T-helper 2 cell treated with Interferon-gamma antibody and Interleukin-4, amounts not matched to agents 100 ng/mL and 5 ng/mL, for 36 hours (primary cell): ENCODE data around the gene TENM3. TPM values are rescaled to one million over a fixed set of nuclear protein-coding genes. Genes with fewer than 3 reads are reported as not detected.
"Not testable (repeated sequence)": the region's sequence is repeated elsewhere in the genome, so short reads cannot be mapped to it uniquely, and the experiment has no call there.

Experiments
- intact Hi-C: fragments of 100-400 bp; cut with micrococcal nuclease; formaldehyde crosslinking; loops from one replicate; pipeline ENCODE4 v1.15.1; 2023
- total RNA-seq: library from RNA; stranded (reverse); gene quantifications from 2 replicates; pipeline ENCODE4 v1.2.3, GENCODE V29; 2022

TENM3 gene
- total RNA-seq, 1 donor from 2014 or later: not detected

DNA sequence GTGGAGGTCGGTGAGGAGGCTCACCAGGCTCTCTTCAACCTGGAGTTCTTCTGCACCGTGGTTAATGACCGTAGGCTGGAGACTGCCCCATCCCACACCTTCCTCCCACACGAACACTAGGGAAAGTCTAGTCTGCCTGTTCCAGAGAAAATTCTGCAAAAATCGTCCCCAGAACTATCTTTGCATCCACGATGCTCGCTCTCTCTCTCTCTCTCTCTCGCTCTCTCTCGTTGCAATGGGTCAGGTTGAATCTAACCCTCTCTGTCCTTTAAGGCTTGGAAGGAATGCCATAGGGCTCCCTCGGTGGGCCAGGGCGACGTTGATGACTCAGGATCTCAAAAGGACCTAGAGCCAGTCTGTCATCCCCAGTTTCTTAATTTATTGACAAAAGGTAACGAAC lies 562.5 kb downstream of the TENM3 start:
- intact Hi-C loops: loop anchor here (1.0 to 10.0 kb wide), 4 partner anchors 327 to 1501 kb away; no protein-coding TSS in a partner anchor

DNA sequence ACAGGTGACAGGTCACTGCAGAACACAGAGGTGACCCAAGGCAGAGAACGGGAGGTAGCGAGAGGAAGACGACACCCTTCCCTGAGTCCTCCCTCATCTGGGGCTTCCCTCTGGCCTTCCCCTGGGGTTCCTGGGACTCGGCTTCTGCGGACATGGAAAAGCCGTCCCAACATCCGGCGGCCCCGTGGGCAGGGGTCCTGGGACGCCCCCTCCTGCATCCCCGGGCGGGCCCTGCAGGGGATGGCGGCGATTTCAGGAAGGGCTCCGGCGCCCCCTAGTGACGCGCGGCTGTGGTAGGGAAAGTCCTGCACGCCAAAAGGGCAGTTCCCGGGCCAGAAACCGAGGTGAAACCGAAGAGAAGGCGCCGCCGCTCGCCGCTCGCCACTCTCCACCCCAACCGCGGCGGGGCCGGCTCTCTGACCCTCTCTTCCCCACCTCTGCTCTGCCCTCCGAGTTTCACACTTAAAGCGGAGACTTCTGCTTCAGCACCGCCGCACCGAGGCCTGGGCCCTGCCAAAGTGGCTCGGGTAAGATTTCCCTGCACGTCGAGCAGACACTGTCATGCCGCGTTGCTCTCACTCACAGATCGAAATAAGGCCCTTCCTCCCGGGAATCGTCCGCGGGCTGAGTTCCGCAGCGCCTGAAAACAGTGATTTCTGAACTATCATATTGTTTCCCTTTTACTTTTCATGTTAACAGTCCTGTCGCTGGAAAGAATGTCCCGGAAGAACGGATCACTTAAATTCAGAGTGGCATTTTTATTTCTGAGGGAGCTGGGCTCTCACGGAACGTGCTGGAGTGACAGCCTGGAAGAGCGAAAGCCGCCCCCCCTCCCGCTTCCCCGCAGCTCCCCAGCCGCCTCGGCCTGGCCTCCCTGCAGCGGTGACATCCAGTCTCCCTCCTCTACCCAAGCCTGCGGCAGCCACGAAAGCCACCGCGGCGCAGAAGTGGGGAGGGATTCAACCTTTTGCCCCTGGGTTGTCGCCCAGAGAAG lies 563.4 kb downstream of the TENM3 start:
- intact Hi-C loops: loop anchor here (1.0 to 10.0 kb wide), 4 partner anchors 328 to 1502 kb away; no protein-coding TSS in a partner anchor

DNA sequence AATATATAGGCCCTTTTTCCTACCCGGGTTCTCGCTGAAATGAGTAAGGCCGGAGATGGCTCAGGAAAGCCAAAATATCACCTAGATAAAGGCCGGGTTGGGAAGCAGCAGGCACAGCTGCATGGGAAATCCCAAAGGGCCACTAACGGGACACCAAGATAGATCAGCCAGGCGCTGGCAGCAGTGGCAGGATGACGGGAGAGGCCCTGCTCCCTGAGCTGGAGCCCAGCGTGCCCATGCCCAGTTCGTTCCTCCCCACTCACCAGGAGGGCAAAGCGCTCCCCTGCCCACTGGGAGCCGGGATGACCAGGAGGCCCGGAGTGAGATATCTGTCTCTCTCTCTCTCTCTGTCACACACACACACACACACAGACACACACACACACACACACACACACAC lies 564.1 kb downstream of the TENM3 start:
- intact Hi-C loops: loop anchor here (5.0 to 10.0 kb wide), 3 partner anchors 455 to 1503 kb away; no protein-coding TSS in a partner anchor

DNA sequence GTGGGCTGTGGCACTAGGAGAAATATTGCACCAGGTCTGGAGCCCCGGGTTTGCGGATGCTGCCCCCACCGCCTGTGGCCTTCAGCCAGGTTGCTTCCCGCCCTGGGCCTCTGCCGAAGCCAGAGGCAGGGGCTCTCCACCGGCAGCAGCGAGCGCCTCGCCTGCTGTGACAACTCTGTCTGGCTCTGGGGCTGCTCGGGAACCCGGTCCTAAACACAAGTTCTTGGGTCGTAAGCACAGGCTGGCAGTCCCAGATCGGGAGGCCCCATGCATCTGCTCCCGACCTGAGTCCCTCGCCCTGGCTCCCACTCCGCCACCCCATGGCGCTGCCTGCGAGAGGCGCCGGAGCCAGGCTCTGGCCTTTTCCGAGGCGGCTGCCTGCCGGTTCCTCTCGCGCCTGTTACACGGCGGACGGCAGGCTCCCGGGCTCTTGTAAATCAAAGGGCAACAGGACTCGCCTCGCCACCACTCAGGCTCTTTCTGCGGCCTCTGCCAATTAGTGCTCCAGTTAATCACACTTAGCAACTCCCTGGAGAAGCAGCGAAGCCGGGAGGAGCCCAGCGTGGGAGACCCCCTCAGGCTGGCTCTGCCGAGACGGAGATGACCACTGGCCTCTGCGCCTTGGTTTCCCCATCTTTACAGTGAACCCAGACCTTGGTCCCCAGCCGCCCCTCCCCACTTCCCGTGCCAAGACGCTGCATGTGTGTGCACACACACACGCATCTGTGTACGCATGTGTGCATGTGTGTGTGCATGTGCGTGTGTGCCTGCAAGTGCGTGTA lies 564.8 kb downstream of the TENM3 start:
- intact Hi-C loops: loop anchor here (5.0 to 10.0 kb wide), 3 partner anchors 454 to 1503 kb away; no protein-coding TSS in a partner anchor

DNA sequence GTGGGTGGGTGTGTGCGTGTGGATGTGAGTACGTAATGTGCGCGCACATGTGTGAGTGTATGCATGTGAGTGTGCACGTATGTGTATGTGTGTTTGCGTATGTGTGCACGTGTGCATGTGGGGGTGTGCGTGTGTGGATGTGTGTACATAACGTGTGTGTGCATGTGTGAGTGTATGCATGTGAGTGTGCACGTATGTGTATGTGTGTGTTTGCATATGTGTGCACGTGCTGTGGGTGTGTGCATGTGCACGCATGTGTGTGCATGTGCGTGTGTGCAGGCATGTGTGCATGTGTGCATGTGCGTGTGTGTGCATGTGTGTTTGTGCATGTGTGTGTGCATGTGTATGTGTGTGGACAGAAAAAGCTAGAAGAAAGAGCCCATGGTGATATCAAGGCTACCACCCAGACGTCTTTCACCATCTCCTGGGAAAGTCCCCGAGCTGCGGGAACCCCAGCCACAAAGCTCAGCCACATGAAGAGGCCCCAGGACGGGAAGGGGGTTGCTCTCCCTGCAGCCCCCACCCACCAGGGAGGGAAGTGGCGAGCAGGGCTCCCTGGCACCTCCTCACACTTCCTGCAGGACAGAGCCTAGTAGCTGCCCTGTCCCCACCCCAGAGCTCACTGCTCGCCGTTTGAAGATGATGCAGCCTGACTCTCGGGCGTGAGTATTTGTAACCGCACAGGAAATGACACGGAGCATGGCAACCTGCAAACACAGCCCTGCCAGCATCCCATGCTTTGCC lies 565.6 kb downstream of the TENM3 start:
- intact Hi-C loops: loop anchor here (1.0 to 10.0 kb wide), 4 partner anchors 108 to 1504 kb away; partner anchors contain the start of gene DCTD

DNA sequence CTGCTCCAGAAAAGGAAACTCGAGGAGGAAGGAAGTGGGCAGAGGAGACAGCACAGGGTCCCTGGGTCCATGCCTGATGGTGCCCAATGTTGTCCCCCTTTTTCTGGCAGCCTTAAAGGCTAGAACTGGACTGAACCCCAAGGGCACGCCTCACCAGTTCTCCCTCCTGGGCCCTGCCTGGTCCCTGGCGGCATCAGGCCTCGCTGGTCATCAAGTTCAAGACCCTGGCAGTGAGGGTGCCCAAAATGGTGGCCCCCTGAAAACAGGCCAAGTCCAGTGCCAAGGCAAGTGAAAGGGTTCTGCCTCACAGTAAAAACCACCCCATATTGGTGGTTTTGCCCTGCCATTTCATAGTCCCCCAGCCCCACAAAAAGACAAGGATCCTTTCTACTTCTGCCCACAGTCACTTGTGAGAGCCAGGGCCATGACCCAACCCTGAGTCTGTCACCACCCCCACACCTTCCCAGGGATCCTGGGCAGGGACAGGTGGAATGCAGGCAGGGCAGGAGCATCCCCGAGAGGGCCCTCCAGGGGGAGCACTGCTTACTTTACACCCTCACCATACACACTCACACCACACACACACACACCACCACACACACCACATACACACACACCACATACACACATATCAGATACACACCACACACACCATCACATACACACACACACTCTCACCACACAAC lies 566.4 kb downstream of the TENM3 start:
- intact Hi-C loops: loop anchor here (1.0 to 10.0 kb wide), 4 partner anchors 108 to 1505 kb away; partner anchors contain the start of gene DCTD

DNA sequence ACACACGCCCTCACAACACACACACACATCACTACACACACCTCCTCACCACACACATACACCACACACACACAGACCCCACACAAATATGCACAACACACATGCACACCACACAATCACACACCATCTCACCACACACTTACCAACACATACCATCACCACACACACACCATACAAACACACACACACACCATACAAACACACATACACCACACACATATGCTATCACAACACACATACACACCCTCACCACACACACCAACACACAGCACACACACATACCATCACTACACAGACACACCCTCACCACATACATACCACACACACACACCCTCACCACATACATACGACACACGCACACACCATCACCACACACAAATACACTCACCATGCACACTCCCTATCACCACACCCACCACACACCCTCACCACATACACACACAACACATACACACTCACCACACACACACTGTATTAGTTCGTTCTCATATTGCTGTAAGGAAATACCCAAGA lies 567.0 kb downstream of the TENM3 start:
- intact Hi-C loops: no loop called here

DNA sequence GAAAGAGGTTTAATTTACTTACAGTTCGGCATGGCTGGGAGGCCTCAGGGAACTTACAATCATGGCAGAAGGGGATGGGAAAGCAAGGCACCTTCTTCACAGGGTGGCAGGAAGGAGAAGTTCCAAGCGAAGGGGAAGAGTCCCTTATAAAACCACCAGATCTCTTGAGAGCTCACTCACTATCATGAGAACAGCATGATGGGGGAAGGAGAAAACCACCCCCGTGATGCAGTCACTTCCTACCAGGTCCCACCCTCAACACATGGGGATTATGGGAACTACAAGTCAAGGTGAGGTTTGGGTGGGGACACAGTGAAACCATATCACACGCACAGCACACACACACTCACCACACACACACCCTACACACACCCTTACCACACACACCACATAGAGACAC lies 569.7 kb downstream of the TENM3 start:
- intact Hi-C loops: no loop called here

DNA sequence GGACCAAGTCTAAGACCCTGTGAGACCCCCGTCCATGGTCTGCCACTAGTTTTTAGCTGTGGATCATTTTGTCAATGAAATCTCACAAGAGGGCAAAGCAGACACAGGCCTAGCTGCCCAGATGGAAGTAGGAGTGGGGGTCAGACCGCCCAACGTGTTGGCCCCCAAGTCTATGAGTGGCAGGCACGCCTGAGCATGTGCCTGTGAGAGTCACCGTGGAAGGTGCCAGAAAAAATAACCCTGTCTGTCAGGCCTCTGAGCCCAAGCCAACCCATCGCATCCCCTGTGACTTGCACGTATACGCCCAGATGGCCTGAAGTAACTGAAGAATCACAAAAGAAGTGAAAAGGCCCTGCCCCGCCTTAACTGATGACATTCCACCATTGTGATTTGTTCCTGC lies 570.9 kb downstream of the TENM3 start:
- intact Hi-C loops: not testable (repeated sequence)

DNA sequence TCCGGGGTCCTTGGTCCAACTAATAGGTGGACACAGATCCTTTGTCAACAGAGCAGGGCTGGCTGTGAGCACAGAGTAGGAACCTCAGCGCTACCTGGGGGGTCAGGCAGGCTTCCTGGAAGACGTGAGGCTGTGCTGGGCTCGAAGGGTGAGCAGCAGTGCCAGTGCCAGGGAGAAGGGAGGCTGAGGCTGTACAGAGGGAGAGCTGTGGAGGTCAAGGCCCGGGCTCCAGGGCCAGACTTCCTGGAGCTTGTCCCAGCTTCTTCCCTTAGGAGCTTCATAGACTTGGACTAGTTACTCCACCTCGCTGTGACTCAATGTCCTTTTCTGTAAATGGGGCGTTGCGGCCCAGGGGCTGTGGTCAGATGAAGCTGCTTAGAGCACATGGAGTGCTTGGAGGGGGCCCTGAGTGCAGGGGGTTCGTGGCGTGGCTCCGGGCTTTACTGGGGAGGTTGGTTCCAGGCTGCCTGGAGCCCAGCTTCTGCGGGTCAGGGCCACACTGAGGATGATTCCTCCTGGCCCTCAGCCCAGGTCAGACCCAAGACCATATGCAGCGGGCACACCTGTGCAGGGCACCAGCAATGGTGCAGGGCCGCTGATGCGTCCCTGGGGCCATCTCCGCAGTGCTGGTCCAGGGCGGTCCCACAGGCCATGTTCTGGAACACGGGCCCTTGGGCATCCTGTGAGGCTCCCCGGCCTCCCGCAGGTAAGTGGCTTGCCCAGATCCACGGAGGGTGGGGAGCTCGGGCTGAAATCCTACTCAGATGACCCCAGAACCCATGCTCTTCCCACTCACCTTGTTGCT lies 575.9 kb downstream of the TENM3 start:
- intact Hi-C loops: no loop called here

DNA sequence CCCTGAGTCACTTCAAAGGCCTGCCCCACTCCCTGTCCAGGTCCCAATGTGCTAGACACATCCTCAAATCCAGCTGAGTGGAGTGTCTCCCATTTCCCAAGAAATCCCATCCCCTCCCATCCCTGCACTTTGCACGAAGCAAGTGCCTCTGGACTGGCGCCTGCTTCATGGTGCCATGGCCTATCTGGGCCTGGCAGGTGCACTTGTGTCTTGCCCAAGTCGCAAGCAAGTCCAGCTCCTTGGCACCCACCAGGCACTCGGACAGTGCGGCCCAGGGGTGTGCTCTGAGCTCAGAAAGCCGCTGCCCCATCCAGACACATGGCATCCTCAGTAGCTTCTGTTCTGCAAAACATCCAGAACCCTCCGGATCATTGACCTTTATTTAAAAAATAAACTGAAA lies 576.5 kb downstream of the TENM3 start:
- intact Hi-C loops: no loop called here

DNA sequence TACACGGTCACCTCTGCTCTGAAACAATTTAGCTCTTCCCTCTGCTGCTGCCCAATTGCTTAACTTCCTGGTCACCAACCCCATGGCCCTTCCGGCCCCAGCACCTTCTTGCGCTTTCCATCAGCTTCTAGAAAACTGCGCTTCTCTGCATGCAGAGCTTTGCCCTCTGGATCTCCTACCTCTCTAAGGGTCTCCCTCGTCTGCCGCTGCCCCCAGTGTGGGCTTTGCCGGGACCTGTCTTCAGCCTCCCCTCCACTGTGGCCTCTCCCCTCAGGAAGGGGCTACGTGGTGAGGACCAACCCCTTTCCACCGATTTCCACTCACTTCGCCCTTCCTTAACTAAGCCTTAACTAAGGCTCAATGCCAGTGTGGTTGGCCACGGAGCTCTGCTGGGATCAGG lies 579.4 kb downstream of the TENM3 start:
- intact Hi-C loops: no loop called here

DNA sequence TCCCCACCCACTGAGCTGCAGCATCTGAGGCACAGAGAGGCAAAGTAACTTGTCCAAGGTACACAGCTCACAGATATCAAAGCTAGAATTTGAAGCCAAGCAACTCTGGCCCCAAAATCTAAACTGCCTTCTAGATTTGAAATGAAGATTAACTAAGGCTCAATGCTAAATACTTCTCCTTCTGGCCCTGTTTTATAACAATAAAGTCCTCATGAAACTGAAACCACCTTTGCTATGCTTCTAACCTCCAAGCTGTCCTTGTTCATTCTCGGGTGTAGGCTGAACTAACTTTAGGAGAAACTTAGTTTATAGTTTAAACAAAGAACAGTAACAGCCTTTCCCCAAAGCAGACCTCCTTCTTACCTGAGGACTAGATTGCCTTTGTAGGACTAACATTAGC lies 580.4 kb downstream of the TENM3 start:
- intact Hi-C loops: no loop called here

DNA sequence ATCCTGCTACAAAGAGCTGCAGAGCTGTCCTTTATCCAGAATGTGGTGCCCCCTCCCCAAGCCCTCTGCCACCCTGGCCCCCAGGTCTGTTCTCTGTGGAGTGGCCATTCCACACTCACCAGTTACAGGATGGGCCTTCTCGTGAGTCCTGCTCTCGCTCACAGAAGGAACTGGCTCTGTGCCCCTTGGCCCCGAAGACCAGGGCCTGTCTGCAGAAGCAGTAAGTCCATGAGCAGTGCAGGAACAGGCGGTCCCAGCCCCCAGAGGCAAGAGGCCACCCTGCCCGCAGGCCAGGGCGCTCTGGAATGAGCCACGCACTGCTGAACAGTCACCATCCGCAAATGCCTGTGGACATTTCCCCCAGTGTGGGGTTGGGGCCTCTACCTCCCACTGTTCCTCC lies 581.8 kb downstream of the TENM3 start:
- intact Hi-C loops: no loop called here

DNA sequence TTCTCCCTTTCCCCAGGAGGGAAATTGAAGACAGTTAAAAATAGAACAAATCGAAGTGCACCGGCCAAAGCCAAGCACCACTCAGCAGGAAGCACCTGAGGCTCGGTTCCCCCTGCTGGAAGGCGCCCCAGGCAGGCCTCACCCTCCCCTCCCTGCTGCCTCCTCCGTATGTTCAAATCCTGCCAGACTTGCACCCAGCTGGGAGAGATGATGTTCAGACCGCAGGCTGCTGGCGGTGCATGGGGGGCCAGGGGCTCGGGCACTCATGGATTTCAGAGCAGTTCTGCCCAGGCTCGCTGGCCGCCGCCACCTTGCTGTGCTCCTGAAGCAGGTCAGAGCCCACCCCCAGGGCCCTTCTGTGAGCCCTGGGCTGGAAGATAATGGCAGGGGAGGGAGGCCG lies 582.6 kb downstream of the TENM3 start:
- intact Hi-C loops: no loop called here

DNA sequence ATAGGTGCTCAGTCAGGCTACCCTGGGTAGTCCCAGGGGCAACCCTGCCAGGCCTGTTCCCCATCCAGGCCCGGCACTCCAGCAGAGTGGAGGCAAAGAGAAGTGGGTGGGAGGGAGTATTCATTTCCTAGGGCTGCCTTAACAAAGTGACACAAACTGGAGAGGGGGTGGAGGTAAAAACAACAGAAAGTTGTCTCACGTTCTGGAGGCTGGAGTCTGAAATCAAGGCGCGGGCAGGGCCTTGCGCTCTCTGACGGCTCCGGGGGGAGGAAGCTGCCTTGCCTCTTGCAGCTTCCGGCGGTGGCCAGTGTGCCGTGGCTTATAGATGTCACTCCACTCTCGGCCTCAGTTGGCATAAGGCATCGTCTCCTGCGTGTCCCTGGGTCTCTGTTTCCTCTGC lies 583.2 kb downstream of the TENM3 start:
- intact Hi-C loops: no loop called here

DNA sequence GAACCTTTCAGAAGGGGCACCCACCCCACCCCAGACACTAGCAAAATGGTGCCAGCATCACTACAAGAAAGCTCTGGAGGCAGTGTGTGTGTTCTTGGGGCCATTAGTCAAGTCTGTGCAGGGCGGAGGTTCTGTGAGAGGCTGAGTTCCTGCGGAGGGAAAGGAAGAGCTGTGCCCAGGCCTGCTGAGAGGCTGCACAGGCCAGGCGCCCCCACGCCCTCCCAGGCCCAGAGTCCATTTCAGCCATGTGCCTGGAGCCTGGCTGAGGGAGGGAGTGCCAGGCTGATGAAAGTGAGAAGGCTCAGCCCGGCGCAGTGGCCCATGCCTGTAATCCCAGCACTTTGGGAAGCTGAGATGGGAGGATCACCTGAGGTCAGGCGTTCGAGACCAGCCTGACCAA lies 584.0 kb downstream of the TENM3 start:
- intact Hi-C loops: no loop called here

DNA sequence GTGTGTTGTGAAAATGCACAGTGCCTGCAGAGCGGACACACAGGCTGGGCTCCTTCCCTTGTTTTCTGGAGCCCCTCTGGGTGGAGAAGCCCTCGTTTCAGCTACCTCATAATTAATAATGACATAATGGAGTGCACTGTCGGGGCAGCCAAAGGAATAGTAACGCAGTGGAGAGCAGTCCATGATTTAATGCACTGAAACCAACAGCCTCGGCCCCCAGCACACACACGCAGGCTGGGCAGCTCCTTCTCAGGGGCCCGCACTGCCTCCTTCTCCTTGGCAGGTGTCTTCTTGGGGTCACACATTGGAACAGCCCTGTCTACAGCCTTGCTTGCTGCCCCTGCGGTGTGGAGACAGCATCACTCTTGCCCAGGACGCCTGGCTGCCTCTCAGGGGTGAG lies 584.8 kb downstream of the TENM3 start:
- intact Hi-C loops: no loop called here

DNA sequence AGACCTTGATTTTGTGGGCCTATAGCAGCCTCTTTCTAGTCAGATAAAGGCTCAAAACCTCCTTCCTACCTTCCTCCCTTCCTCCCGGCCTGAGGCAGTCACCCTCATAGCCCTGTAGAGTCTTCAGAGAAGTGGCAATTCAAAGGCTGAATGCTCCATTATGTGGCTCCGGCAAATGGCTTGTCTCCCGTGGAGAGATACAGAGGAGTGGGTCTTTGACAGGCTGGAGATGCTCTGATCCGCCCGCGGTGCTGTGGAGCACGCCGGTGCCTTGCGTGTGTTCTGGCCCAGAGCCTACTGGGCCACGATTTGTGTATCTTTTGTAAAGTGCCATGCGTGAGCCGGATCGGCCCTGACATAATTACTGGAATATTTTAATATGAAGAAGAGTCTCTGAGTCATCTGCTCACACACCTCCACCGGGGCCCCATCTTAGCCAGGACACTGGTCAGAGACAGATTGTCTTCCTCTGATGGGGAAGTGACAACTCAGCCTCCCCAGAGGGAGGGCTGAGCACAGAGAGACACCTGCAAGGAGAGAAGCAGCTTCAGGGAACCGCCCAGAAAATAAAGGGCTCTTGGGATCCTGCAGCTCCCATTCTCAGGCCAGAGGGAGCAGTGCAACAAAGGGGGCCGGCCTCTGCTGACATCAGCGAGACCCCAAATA lies 585.3 kb downstream of the TENM3 start:
- intact Hi-C loops: no loop called here
